HG02763 (cell line): ENCODE measurements around the gene ZNF296.
A peak's percentile ranks its signal among the peaks of the same experiment; 100 is the strongest.

ENCODE experiments used
- ATAC-seq: cut with Tn5 transposase; IDR thresholded peaks from one replicate; pipeline ENCODE4 v1.9.1; 2021; ENCODE audit warnings: mild to moderate bottlenecking, moderate library complexity; ENCODE audit not compliant: unreplicated experiment

The ZNF296 gene

GRCh38 chr19:45063851-45064801 is 12.2 kb downstream of the ZNF296 start:
- ATAC-seq: no peak

- ATAC-seq: no peak
Measured at GRCh38 chr19:45061965-45062364, 14.3 kb downstream of the ZNF296 start.

- ATAC-seq: no peak
Measured at GRCh38 chr19:45059258-45059965, 16.9 kb downstream of the ZNF296 start.

- ATAC-seq: no peak
Measured at GRCh38 chr19:45058622-45059159, 17.6 kb downstream of the ZNF296 start.

- ATAC-seq: no peak
Measured at GRCh38 chr19:45057444-45057843, 18.8 kb downstream of the ZNF296 start.

GRCh38 chr19:45056831-45057230 is 19.4 kb downstream of the ZNF296 start:
- ATAC-seq: no peak

- no peak for ATAC-seq
Measured at GRCh38 chr19:45051929-45052579, 24.2 kb downstream of the ZNF296 start.

- ATAC-seq: no peak
Measured at GRCh38 chr19:45050036-45050435, 26.2 kb downstream of the ZNF296 start.

- ATAC-seq: no peak
Measured at GRCh38 chr19:45049073-45049736, 27.1 kb downstream of the ZNF296 start.

- peak; percentile 62 for ATAC-seq
Measured at GRCh38 chr19:45047188-45047797, 29.0 kb downstream of the ZNF296 start.

GRCh38 chr19:45046355-45046754 is 29.9 kb downstream of the ZNF296 start:
- no peak for ATAC-seq

- ATAC-seq: no peak
Measured at GRCh38 chr19:45045671-45046353, 30.5 kb downstream of the ZNF296 start.

GRCh38 chr19:45041125-45041524 is 35.2 kb downstream of the ZNF296 start:
- no peak for ATAC-seq

- ATAC-seq: no peak
Measured at GRCh38 chr19:45040059-45040771, 36.1 kb downstream of the ZNF296 start.

GRCh38 chr19:45038931-45039893 is 37.1 kb downstream of the ZNF296 start, which contains the start of gene CLASRP:
Gene CLASRP, plus strand, starts transcription at chr19:45039045. Its CDS starts 1,168 bp downstream, at chr19:45040213.
- peak; percentile 81 for ATAC-seq

GRCh38 chr19:45037393-45038169 is 38.7 kb downstream of the ZNF296 start:
- ATAC-seq: no peak

- no peak for ATAC-seq
Measured at GRCh38 chr19:45035755-45036154, 40.5 kb downstream of the ZNF296 start.
